K562 (cell line): ENCODE results near the gene ATRN. TPM values are rescaled to one million over a fixed set of nuclear protein-coding genes. Genes with fewer than 3 reads are reported as not detected.
"Not testable (repeated sequence)": the region's sequence is repeated elsewhere in the genome, so short reads cannot be mapped to it uniquely, and the experiment has no call there.

ENCODE experiments used
- ATAC-seq: fragments of 200-7000 bp; cut with Tn5 transposase; 3 replicates; pipeline ENCODE4 v1.9.1; 2020; ENCODE audit warnings: moderate library complexity
- BruUV-seq: library from RNA; stranded (reverse); fragments of 400-500 nt; replicated peaks from 2 replicates; lab custom pipeline; 2021; lab: Mats Ljungman, UMichigan
- CTCF ChIA-PET: fragments of 300-600 bp; formaldehyde crosslinking; extraction: SDS; loops from one replicate; lab custom pipeline; 2021; ENCODE audit warnings: low intra/inter-chr PET ratio; lab: Yijun Ruan, JAX
- POLR2A ChIA-PET: fragments of 300-600, 350-650 bp; sonication (Branson Sonifier 250); formaldehyde crosslinking; extraction: SDS; loops from one replicate; lab custom pipeline; 2021; ENCODE audit warnings: antibody characterized with exemption, inconsistent platforms; lab: Yijun Ruan, JAX
- DNase-seq, 4 experiments: peaks; one replicate each; pipeline versions ENCODE4 v3.0.0 to v3.0.0-alpha.2; 2011 to 2018; ENCODE audit warnings: low spot score in 3 of 4, mixed read lengths in 3 of 4; ENCODE audit errors: extremely low read depth in 1 of 4
- FAIRE-seq: peaks from 2 replicates; lab custom pipeline; 2011; peaks lifted over from hg19 to GRCh38; lab: Jason Lieb, UNC
- H2AFZ ChIP-seq: 2 replicates; pipeline ENCODE4 v1.6.0; 2011; ENCODE audit warnings: low read depth, low read length, control low read depth, inconsistent platforms
- H3K27ac ChIP-seq: fragments of 200-600 bp; 3 replicates; pipeline ENCODE4 v1.8.0; 2011; ENCODE audit warnings: low read depth, mild to moderate bottlenecking, control low read depth, inconsistent platforms, low read length, moderate library complexity, mixed read lengths; ENCODE audit errors: extremely low read depth
- H3K27me3 ChIP-seq, 2 experiments: fragments of 300-600 bp in 1 of 2; 2 replicates in 1 of 2; 3 replicates in 1 of 2; pipeline versions ENCODE4 v1.6.0 to v1.8.0; 2011; ENCODE audit warnings: inconsistent platforms in 2 of 2, low read length in 2 of 2, mild to moderate bottlenecking in 1 of 2, mixed read lengths in 1 of 2, moderate library complexity in 1 of 2; ENCODE audit not compliant: control insufficient read depth in 2 of 2, insufficient read depth in 2 of 2
- H3K36me3 ChIP-seq: fragments of 300-600 bp; 3 replicates; pipeline ENCODE4 v1.8.0; 2011; ENCODE audit warnings: mild to moderate bottlenecking, low read length, inconsistent platforms; ENCODE audit not compliant: control insufficient read depth, insufficient read depth
- H3K4me1 ChIP-seq, 2 experiments: fragments of 200-600 bp in 1 of 2; replicated peaks in 1 of 2; 2 replicates in 1 of 2; 3 replicates in 1 of 2; pipeline versions ENCODE4 v1.5.1 to v1.8.0; 2011; ENCODE audit warnings: inconsistent platforms in 2 of 2, low read length in 2 of 2, mild to moderate bottlenecking in 1 of 2, mixed read lengths in 1 of 2, moderate library complexity in 1 of 2; ENCODE audit not compliant: control insufficient read depth in 2 of 2, insufficient read depth in 2 of 2
- H3K4me2 ChIP-seq: 2 replicates; pipeline ENCODE4 v1.6.1; 2011; ENCODE audit warnings: low read length, control low read depth, inconsistent platforms, mixed read lengths; ENCODE audit not compliant: insufficient read depth
- H3K4me3 ChIP-seq: fragments of 200-600 bp; sonication (generic), shearing (Covaris generic); 2 replicates; pipeline ENCODE4 v1.5.1; 2016; ENCODE audit warnings: control low read depth, inconsistent platforms
- H3K79me2 ChIP-seq: fragments of 200-600 bp; 3 replicates; pipeline ENCODE4 v1.8.0; 2011; ENCODE audit warnings: low read length, inconsistent platforms; ENCODE audit not compliant: control insufficient read depth, insufficient read depth
- H3K9ac ChIP-seq, 2 experiments: 2 replicates each; pipeline versions ENCODE4 v1.6.0 to v1.6.1; 2011; ENCODE audit warnings: low read depth in 2 of 2, low read length in 2 of 2, control low read depth in 1 of 2, inconsistent platforms in 1 of 2, mild to moderate bottlenecking in 1 of 2, mixed read lengths in 1 of 2; ENCODE audit not compliant: insufficient read depth in 1 of 2
- H3K9me1 ChIP-seq: one replicate; pipeline ENCODE4 v1.6.0; 2011; ENCODE audit warnings: inconsistent platforms, mild to moderate bottlenecking, low read length, moderate library complexity; ENCODE audit not compliant: control insufficient read depth, insufficient read depth
- H3K9me3 ChIP-seq: replicated peaks from 2 replicates; pipeline ENCODE4 v1.5.1; 2011; ENCODE audit warnings: low read depth, low read length, inconsistent platforms; ENCODE audit not compliant: control insufficient read depth, insufficient read depth
- H4K20me1 ChIP-seq: replicated peaks from 2 replicates; pipeline ENCODE4 v1.6.1; 2011; ENCODE audit warnings: low read length, inconsistent platforms, mixed read lengths; ENCODE audit not compliant: control insufficient read depth, insufficient read depth
- BCOR ChIP-seq: fragments of 450-650 bp; IDR thresholded peaks from 2 replicates; pipeline ENCODE4 v1.6.1; 2016
- E2F4 ChIP-seq: sonication (generic); formaldehyde crosslinking; IDR thresholded peaks from 2 replicates; pipeline ENCODE4 v1.8.0; 2022; ENCODE audit warnings: mild to moderate bottlenecking, low read depth, missing genetic modification reagents
- SPI1 ChIP-seq: IDR thresholded peaks from 2 replicates; pipeline ENCODE4 v1.6.1; 2011; ENCODE audit warnings: low read depth, low read length, control low read depth, borderline replicate concordance
- WGBS: fragments of 100-300 bp; shearing (Covaris generic); methylation state at CpG from one replicate; pipeline ENCODE4 v1.1.6; 2016; ENCODE audit warnings: low coverage, mixed read lengths; ENCODE audit not compliant: insufficient coverage; ENCODE audit errors: missing lambda C conversion rate; 5-methylcytosine and 5-hydroxymethylcytosine counted together
- in situ Hi-C: fragments of 300-500 bp; cut with MboI; formaldehyde crosslinking; loops from 4 replicates; pipeline ENCODE4 v1.15.0; 2018; ENCODE audit warnings: inconsistent platforms, mixed read lengths
- intact Hi-C: fragments of 100-400 bp; cut with micrococcal nuclease; formaldehyde crosslinking; loops from 2 replicates; pipeline ENCODE4 v1.14.2; 2022
- polyA plus RNA-seq, 8 experiments: library from polyadenylated mRNA; depleted of rRNA in 4 of 8; stranded (reverse) in 5 of 8; unstranded in 3 of 8; fragments of >200 nt; fragmentation: Nextera tagmentation in 2 of 8; fragmentation: Illumina TruSeq in 1 of 8; extraction: Ambion mirVana in 2 of 8; extraction: Trizol in 1 of 8; gene quantifications; 2 replicates each; pipeline versions ENCODE4 v1.2.1 to v1.2.3, GENCODE V29; 2011 to 2014; ENCODE audit warnings: inconsistent platforms in 1 of 8, missing spikeins in 1 of 8
- total RNA-seq, 7 experiments: library from RNA; depleted of rRNA in 6 of 7; stranded (reverse); fragments of >200 nt in 6 of 7; fragmentation: Illumina TruSeq in 2 of 7; extraction: Trizol in 2 of 7; gene quantifications; 2 replicates each; pipeline versions ENCODE4 v1.2.1 to v1.2.3, GENCODE V29; 2011 to 2021; ENCODE audit warnings: low replicate concordance in 1 of 7

ATRN gene
- total and polyA plus RNA-seq, 9 of the 15 experiments (the other 6 are each of a cell fraction or from before 2014, with no cell fraction given), result 0.69 to 16.5 (median 7.6) TPM

GRCh38 chr20:3537733-3538132 lies 66.9 kb downstream of the ATRN start:
- CTCF ChIA-PET, DNase-seq, FAIRE-seq, in situ Hi-C loops, intact Hi-C loops, H3K9me1 ChIP-seq, H3K36me3 ChIP-seq, H4K20me1 ChIP-seq, H3K9me3 ChIP-seq, H3K27me3 ChIP-seq, H3K4me1 ChIP-seq, H3K9ac ChIP-seq, H3K4me3 ChIP-seq, H2AFZ ChIP-seq, ATAC-seq, BruUV-seq, H3K4me2 ChIP-seq, H3K79me2 ChIP-seq, H3K27ac ChIP-seq: not testable (repeated sequence)
- POLR2A ChIA-PET, result interaction anchor here (0.5 kb wide), 1 partner anchor 117 kb away, joined by 3 read pairs; no protein-coding TSS in a partner anchor
- 0 out of 2 replicates have a peak, but pooled peaks have one; percentile 19 for TF ChIP-seq BCOR
- WGBS, result no CpG with 5 or more reads among the region's 1 CpG

- no TSS peak for BruUV-seq
- ChIA-PET CTCF (no interaction called here), POLR2A (interaction anchor here (0.6 kb wide), 1 partner anchor 183 kb away, joined by 3 read pairs; no protein-coding TSS in a partner anchor)
- Histone ChIP-seq H3K36me3 (peaks cover 4% of the 10 kb centered on the region; the same call in 1 of the 3 replicates), H3K9ac (no peak overlapping the region), H3K79me2 (no peaks in the 10 kb centered on the region), H3K27ac (no peak overlapping the region), H3K9me1 (peaks cover 2% of the 10 kb centered on the region), H3K27me3 (no peaks in the 10 kb centered on the region), H4K20me1 (no peaks in the 10 kb centered on the region), H3K4me2 (no peak overlapping the region), H2AFZ (no peak overlapping the region), H3K4me3 (no peak overlapping the region), H3K4me1 (no peaks in the 10 kb centered on the region), H3K9me3 (no peaks in the 10 kb centered on the region)
- WGBS, result 47% methylated on average over 3 of the region's 3 CpGs
- in situ Hi-C loops (no loop called here), intact Hi-C loops (no loop called here)
- TF ChIP-seq SPI1 (0 out of 2 replicates have a peak, but pooled peaks have one; percentile 59), E2F4 (CRISPR knock-in tag) (no peak)
- no peak for FAIRE-seq
- no peak for DNase-seq
- no peak for ATAC-seq
Measured at GRCh38 chr20:3539311-3540107, 68.7 kb downstream of the ATRN start.
